WTC11 (cell line): ENCODE data around the gene CORO2B.

Source experiments
- HMGA2 ChIP-seq: fragments of 250-450 bp; sonication (Bioruptor Pico); IDR thresholded peaks from 2 replicates; pipeline ENCODE4 v1.4.0; 2021; ENCODE audit warnings: mild to moderate bottlenecking, moderate library complexity
- SMAD3 ChIP-seq: sonication (generic); formaldehyde crosslinking; IDR thresholded peaks from 2 replicates; pipeline ENCODE4 v1.8.0; 2022; ENCODE audit warnings: missing genetic modification reagents, mild to moderate bottlenecking, borderline replicate concordance
- TF ChIP-seq, protein P1 (sequence below): sonication (generic); formaldehyde crosslinking; IDR thresholded peaks from 2 replicates; pipeline ENCODE4 v1.8.1; 2023; ENCODE audit warnings: mild to moderate bottlenecking, missing genetic modification reagents, moderate library complexity
- TF ChIP-seq, protein P2 (sequence below): fragments of 200-600 bp; IDR thresholded peaks from 2 replicates; pipeline ENCODE4 v1.8.0; 2022; ENCODE audit warnings: antibody characterized with exemption
- TF ChIP-seq, protein P3 (sequence below): sonication (generic); formaldehyde crosslinking; IDR thresholded peaks from 2 replicates; pipeline ENCODE4 v1.8.0; 2022; ENCODE audit warnings: mild to moderate bottlenecking, missing genetic modification reagents
- TF ChIP-seq, protein P4 (sequence below): sonication (generic); formaldehyde crosslinking; IDR thresholded peaks from 2 replicates; pipeline ENCODE4 v1.8.1; 2022; ENCODE audit warnings: low read depth, mild to moderate bottlenecking, moderate library complexity, missing genetic modification reagents, borderline replicate concordance
- TF ChIP-seq, protein P5 (sequence below): sonication (generic); formaldehyde crosslinking; IDR thresholded peaks from 2 replicates; pipeline ENCODE4 v1.8.1; 2022; ENCODE audit warnings: missing genetic modification reagents, borderline replicate concordance
- TF ChIP-seq, protein P6 (sequence below): fragments of 250-450 bp; sonication (Bioruptor Pico); IDR thresholded peaks from 2 replicates; pipeline ENCODE4 v1.9.0; 2021; ENCODE audit warnings: mild to moderate bottlenecking

GRCh38 chr15:68558318-68559305, 20.2 kb upstream of the CORO2B start:
- TF ChIP-seq, protein P1, sequence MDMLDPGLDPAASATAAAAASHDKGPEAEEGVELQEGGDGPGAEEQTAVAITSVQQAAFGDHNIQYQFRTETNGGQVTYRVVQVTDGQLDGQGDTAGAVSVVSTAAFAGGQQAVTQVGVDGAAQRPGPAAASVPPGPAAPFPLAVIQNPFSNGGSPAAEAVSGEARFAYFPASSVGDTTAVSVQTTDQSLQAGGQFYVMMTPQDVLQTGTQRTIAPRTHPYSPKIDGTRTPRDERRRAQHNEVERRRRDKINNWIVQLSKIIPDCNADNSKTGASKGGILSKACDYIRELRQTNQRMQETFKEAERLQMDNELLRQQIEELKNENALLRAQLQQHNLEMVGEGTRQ (CRISPR knock-in tag) = no peak
- TF ChIP-seq HMGA2 (CRISPR knock-in tag) (no peak), SMAD3 (CRISPR knock-in tag) (no peak)
- TF ChIP-seq, protein P2, sequence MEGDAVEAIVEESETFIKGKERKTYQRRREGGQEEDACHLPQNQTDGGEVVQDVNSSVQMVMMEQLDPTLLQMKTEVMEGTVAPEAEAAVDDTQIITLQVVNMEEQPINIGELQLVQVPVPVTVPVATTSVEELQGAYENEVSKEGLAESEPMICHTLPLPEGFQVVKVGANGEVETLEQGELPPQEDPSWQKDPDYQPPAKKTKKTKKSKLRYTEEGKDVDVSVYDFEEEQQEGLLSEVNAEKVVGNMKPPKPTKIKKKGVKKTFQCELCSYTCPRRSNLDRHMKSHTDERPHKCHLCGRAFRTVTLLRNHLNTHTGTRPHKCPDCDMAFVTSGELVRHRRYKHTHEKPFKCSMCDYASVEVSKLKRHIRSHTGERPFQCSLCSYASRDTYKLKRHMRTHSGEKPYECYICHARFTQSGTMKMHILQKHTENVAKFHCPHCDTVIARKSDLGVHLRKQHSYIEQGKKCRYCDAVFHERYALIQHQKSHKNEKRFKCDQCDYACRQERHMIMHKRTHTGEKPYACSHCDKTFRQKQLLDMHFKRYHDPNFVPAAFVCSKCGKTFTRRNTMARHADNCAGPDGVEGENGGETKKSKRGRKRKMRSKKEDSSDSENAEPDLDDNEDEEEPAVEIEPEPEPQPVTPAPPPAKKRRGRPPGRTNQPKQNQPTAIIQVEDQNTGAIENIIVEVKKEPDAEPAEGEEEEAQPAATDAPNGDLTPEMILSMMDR = no peak
- TF ChIP-seq, protein P3, sequence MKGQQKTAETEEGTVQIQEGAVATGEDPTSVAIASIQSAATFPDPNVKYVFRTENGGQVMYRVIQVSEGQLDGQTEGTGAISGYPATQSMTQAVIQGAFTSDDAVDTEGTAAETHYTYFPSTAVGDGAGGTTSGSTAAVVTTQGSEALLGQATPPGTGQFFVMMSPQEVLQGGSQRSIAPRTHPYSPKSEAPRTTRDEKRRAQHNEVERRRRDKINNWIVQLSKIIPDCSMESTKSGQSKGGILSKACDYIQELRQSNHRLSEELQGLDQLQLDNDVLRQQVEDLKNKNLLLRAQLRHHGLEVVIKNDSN (CRISPR knock-in tag) = no peak
- TF ChIP-seq, protein P4, sequence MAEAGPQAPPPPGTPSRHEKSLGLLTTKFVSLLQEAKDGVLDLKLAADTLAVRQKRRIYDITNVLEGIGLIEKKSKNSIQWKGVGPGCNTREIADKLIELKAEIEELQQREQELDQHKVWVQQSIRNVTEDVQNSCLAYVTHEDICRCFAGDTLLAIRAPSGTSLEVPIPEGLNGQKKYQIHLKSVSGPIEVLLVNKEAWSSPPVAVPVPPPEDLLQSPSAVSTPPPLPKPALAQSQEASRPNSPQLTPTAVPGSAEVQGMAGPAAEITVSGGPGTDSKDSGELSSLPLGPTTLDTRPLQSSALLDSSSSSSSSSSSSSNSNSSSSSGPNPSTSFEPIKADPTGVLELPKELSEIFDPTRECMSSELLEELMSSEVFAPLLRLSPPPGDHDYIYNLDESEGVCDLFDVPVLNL (CRISPR knock-in tag) = no peak
- TF ChIP-seq, protein P5, sequence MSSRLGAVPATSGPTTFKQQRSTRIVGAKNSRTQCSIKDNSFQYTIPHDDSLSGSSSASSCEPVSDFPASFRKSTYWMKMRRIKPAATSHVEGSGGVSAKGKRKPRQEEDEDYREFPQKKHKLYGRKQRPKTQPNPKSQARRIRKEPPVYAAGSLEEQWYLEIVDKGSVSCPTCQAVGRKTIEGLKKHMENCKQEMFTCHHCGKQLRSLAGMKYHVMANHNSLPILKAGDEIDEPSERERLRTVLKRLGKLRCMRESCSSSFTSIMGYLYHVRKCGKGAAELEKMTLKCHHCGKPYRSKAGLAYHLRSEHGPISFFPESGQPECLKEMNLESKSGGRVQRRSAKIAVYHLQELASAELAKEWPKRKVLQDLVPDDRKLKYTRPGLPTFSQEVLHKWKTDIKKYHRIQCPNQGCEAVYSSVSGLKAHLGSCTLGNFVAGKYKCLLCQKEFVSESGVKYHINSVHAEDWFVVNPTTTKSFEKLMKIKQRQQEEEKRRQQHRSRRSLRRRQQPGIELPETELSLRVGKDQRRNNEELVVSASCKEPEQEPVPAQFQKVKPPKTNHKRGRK (CRISPR knock-in tag) = no peak
- TF ChIP-seq, protein P6, sequence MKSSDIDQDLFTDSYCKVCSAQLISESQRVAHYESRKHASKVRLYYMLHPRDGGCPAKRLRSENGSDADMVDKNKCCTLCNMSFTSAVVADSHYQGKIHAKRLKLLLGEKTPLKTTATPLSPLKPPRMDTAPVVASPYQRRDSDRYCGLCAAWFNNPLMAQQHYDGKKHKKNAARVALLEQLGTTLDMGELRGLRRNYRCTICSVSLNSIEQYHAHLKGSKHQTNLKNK = no peak
